Upper lobe of left lung (tissue), 6 donors: ENCODE measurements around the gene LIPG. TPM values are rescaled to one million over a fixed set of nuclear protein-coding genes. Genes with fewer than 3 reads are reported as not detected.

Experiments
- ATAC-seq, 2 donors: fragments of 200-7000 bp; cut with Tn5 transposase; one replicate each; pipeline ENCODE4 v1.9.1; 2022; ENCODE audit warnings: mild to moderate bottlenecking in 2 of 2, moderate library complexity in 2 of 2; ENCODE audit not compliant: low FRiP score in 2 of 2
- DNase-seq, 2 donors: peaks; one replicate each; pipeline ENCODE4 v3.0.0-alpha.2; 2019 to 2020
- H3K27ac ChIP-seq, 4 donors: fragments of 200-600 bp; sonication (generic); one replicate each; pipeline ENCODE4 v1.5.1; 2016 to 2019
- H3K27me3 ChIP-seq, 4 donors: fragments of 200-600 bp; sonication (generic); one replicate each; pipeline ENCODE4 v1.5.1; 2017 to 2019
- H3K36me3 ChIP-seq, 4 donors: fragments of 200-600 bp; sonication (generic); one replicate each; pipeline ENCODE4 v1.5.1; 2016 to 2019
- H3K4me1 ChIP-seq, 4 donors: fragments of 200-600 bp; sonication (generic); one replicate each; pipeline ENCODE4 v1.5.1; 2018 to 2019
- H3K4me3 ChIP-seq, 4 donors: fragments of 200-600 bp; sonication (generic); one replicate each; pipeline ENCODE4 v1.5.1; 2017 to 2019; ENCODE audit warnings: mild to moderate bottlenecking in 2 of 4, moderate library complexity in 1 of 4
- H3K9me3 ChIP-seq, 4 donors: fragments of 200-600 bp; sonication (generic); one replicate each; pipeline ENCODE4 v1.5.1; 2018 to 2019
- CTCF ChIP-seq, 6 experiments: fragments of 450-650 bp in 4 of 6; fragments of 200-600 bp in 2 of 6; sonication (generic) in 2 of 6; IDR thresholded peaks; one replicate each; pipeline ENCODE4 v1.5.1; 2016 to 2019; ENCODE audit warnings: antibody characterized with exemption in 6 of 6
- EP300 ChIP-seq, 4 donors: sonication (generic); formaldehyde crosslinking; IDR thresholded peaks; one replicate each; pipeline ENCODE4 v1.5.1; 2017; ENCODE audit warnings: antibody characterized with exemption in 4 of 4, control low read depth in 2 of 4
- POLR2A ChIP-seq, 4 donors: fragments of 450-650 bp; IDR thresholded peaks; one replicate each; pipeline ENCODE4 v1.5.1; 2016 to 2017; ENCODE audit warnings: antibody characterized with exemption in 4 of 4, mild to moderate bottlenecking in 2 of 4
- POLR2AphosphoS5 ChIP-seq, 2 donors: sonication (generic); formaldehyde crosslinking; IDR thresholded peaks; one replicate each; pipeline ENCODE4 v1.5.1; 2017; ENCODE audit warnings: antibody characterized with exemption in 2 of 2
- WGBS, 2 donors: methylation state at CpG; one replicate each; pipeline ENCODE4 v1.1.5; 2017 to 2018; 5-methylcytosine and 5-hydroxymethylcytosine counted together
- total RNA-seq, 6 donors: library from RNA; depleted of rRNA in 4 of 6; stranded (reverse); fragments of >200 nt in 4 of 6; gene quantifications; one replicate each; pipeline versions ENCODE4 v1.1.0 to v1.2.1, GENCODE V29; 2016 to 2021
- donor health status: DM: no; HTN: no; CAD: no; lungs with moderate emphysema.
- donor health status: DM: no; HTN: yes; CAD: no; lungs with severe emphysema.

Gene LIPG
- total RNA-seq, 6 donors from 2014 or later: 1.9 to 12.2 (median 4.5) TPM

GRCh38 chr18:49565101-49565500 is 3.2 kb downstream of the LIPG start:
- DNase-seq: no peak
- WGBS, 2 donors: 84 to 90% methylated on average over 9 of the region's 9 CpGs
- peaks cover 20 to 37% (median 28%) of the 10 kb centered on the region in 4 donors for H3K4me1 ChIP-seq

GRCh38 chr18:49565612-49566011 is 3.8 kb downstream of the LIPG start:
- DNase-seq (peak in 1 of 2 donors; percentile 64), ATAC-seq (no peak)
- no peak overlapping the region for H3K27ac ChIP-seq
- peaks cover 15 to 35% (median 24%) of the 10 kb centered on the region in 4 donors for H3K4me1 ChIP-seq
- no peaks in the 10 kb centered on the region for H3K36me3 ChIP-seq
- H3K9me3 ChIP-seq: no peaks in the 10 kb centered on the region
- WGBS, 2 donors: 43 to 50% methylated on average over 3 to 5 of the region's 5 CpGs
- H3K27me3 ChIP-seq: peaks cover 0 to 8% (median 4%) of the 10 kb centered on the region in 4 donors
- no peak for TF ChIP-seq POLR2A (IDR thresholded peaks at IDR 0.05)
- no peak for TF ChIP-seq CTCF (IDR thresholded peaks at IDR 0.05)
- TF ChIP-seq EP300 (IDR thresholded peaks at IDR 0.05): no peak
- no peak for TF ChIP-seq POLR2AphosphoS5 (IDR thresholded peaks at IDR 0.05)
- H3K4me3 ChIP-seq: no peak overlapping the region

More at GRCh38 chr18:49565101-49565500, 3.2 kb downstream of the LIPG start:
- Histone ChIP-seq H3K27me3 (peaks cover 0 to 11% (median 4%) of the 10 kb centered on the region in 4 donors), H3K27ac (no peak overlapping the region), H3K36me3 (no peaks in the 10 kb centered on the region), H3K4me3 (no peak overlapping the region), H3K9me3 (no peaks in the 10 kb centered on the region)
- no peak for ATAC-seq
- TF ChIP-seq POLR2AphosphoS5 (IDR thresholded peaks at IDR 0.05) (no peak), CTCF (IDR thresholded peaks at IDR 0.05) (no peak), EP300 (IDR thresholded peaks at IDR 0.05) (no peak), POLR2A (IDR thresholded peaks at IDR 0.05) (no peak)

- TF ChIP-seq POLR2AphosphoS5 (IDR thresholded peaks at IDR 0.05): no peak
- TF ChIP-seq POLR2A (IDR thresholded peaks at IDR 0.05): no peak
- no peak for TF ChIP-seq EP300 (IDR thresholded peaks at IDR 0.05)
- TF ChIP-seq CTCF (IDR thresholded peaks at IDR 0.05): no peak
Observed at GRCh38 chr18:49566217-49566770, 4.4 kb downstream of the LIPG start.

GRCh38 chr18:49566985-49567384 is 5.1 kb downstream of the LIPG start:
- 83 to 95% methylated on average over 1 to 2 of the region's 2 CpGs for WGBS, 2 donors
- Histone ChIP-seq H3K4me3 (no peak overlapping the region), H3K9me3 (no peaks in the 10 kb centered on the region), H3K27ac (no peak overlapping the region), H3K36me3 (no peaks in the 10 kb centered on the region), H3K27me3 (peaks cover 0 to under 1% (median 0%) of the 10 kb centered on the region in 4 donors), H3K4me1 (peaks cover 1 to 21% (median 10%) of the 10 kb centered on the region in 4 donors)
- TF ChIP-seq POLR2A (IDR thresholded peaks at IDR 0.05) (no peak), POLR2AphosphoS5 (IDR thresholded peaks at IDR 0.05) (no peak), CTCF (IDR thresholded peaks at IDR 0.05) (no peak), EP300 (IDR thresholded peaks at IDR 0.05) (no peak)
- no peak for ATAC-seq
- no peak for DNase-seq

More at GRCh38 chr18:49566217-49566770, 4.4 kb downstream of the LIPG start:
- H3K27me3 ChIP-seq: peaks cover 0 to 2% (median under 1%) of the 10 kb centered on the region in 4 donors
- WGBS, 2 donors: 71 to 81% methylated on average over 3 of the region's 3 CpGs
- no peaks in the 10 kb centered on the region for H3K36me3 ChIP-seq
- no peaks in the 10 kb centered on the region for H3K9me3 ChIP-seq
- H3K27ac ChIP-seq: no peak overlapping the region
- no peak overlapping the region for H3K4me3 ChIP-seq
- ATAC-seq: no peak
- DNase-seq: no peak
- H3K4me1 ChIP-seq: peaks cover 8 to 28% (median 17%) of the 10 kb centered on the region in 4 donors

- ATAC-seq: no peak
- Histone ChIP-seq H3K4me1 (peaks cover 0 to 7% (median 0%) of the 10 kb centered on the region in 4 donors), H3K27me3 (no peaks in the 10 kb centered on the region)
Observed at GRCh38 chr18:49569724-49570123, 7.9 kb downstream of the LIPG start.

More at GRCh38 chr18:49569724-49570123, 7.9 kb downstream of the LIPG start:
- H3K9me3 ChIP-seq: no peaks in the 10 kb centered on the region
- H3K4me3 ChIP-seq: no peak overlapping the region
- no peak for TF ChIP-seq EP300 (IDR thresholded peaks at IDR 0.05)
- TF ChIP-seq POLR2A (IDR thresholded peaks at IDR 0.05): no peak
- no peak for TF ChIP-seq CTCF (IDR thresholded peaks at IDR 0.05)
- no peak for TF ChIP-seq POLR2AphosphoS5 (IDR thresholded peaks at IDR 0.05)
- no peaks in the 10 kb centered on the region for H3K36me3 ChIP-seq
- no peak for DNase-seq
- no peak overlapping the region for H3K27ac ChIP-seq
- 91 to 96% methylated on average over 6 of the region's 6 CpGs for WGBS, 2 donors
